Stimulated activated CD4-positive, alpha-beta T cell treated with anti-CD3 and anti-CD28 coated beads, TNF-alpha, amount 100 ng/mL, for 1 hour (primary cell): ENCODE data around the gene CDC34.
A peak's percentile ranks its signal among the peaks of the same experiment; 100 is the strongest.

Source experiments
- DNase-seq, 3 donors: peaks; one replicate each; pipeline ENCODE4 v3.0.0-alpha.2; 2020; ENCODE audit warnings: low read depth in 3 of 3, low spot score in 1 of 3

The CDC34 gene

DNA sequence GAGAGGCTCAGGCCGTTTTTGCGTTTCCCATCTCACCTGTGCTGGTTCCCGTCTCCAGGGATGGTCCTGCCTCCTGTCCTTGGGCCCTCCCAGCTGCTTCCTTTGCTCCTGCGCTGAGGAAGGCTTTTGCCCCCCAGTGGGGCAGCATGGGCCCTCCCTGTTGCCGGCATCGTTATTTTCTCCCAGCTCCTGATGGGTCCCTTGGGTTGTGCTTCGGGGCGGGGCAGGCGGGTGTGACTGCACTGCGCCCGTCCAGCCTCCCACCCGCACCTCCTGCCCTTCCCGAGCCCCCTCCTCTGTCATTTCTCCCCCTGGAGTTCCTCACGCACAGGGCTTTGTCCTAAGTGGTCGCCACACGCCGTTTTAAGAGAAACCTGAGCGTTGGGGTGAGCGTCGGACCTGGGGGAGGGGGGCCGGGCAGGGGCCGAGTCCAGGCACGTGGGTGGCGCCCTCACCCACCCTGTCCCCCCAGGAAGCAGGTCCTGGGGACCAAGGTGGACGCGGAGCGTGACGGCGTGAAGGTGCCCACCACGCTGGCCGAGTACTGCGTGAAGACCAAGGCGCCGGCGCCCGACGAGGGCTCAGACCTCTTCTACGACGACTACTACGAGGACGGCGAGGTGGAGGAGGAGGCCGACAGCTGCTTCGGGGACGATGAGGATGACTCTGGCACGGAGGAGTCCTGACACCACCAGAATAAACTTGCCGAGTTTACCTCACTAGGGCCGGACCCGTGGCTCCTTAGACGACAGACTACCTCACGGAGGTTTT, 9.5 kb downstream of the CDC34 start:
- DNase-seq: no peak

DNA sequence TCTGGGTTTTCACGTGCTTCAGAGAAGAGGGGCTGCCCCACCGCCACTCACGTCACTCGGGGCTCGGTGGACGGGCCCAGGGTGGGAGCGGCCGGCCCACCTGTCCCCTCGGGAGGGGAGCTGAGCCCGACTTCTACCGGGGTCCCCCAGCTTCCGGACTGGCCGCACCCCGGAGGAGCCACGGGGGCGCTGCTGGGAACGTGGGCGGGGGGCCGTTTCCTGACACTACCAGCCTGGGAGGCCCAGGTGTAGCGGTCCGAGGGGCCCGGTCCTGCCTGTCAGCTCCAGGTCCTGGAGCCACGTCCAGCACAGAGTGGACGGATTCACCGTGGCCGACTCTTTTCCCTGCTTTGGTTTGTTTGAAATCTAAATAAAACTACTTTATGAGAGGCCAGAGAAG, 10.1 kb downstream of the CDC34 start:
- DNase-seq: no peak

DNA sequence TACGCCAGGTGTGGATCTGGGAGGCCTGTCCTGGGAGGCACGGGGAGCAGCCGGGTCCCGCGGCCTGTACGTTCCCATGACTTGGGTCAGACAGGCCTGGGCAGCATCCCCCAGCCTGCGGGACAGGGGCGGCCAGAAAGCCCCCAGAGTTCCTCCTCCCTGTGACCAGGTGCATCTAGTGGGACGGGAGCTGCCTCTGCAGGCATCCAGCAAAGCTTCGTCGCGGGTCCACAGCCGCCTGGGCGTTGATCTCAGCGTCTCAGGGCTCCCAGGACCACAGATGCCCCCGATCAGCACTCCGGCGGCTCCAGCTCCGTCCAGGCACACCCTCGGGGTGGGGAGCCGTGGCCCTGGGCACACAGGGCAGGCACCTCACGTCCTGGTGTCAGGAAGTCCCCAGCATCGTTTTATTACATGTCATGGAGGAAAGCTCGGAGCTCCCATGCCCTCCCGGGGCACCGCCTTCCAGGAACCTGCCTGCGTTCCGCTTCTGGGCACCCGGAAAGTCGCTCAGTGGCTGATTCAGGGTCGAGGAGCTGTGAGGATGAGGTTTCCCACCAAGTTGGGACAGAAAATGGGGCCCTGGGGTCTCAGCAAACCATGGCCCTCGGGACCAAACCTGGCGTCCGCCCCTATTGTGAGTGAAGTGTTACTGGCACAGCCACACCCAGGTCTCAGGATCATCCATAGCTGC, 10.8 kb downstream of the CDC34 start:
- no peak for DNase-seq

DNA sequence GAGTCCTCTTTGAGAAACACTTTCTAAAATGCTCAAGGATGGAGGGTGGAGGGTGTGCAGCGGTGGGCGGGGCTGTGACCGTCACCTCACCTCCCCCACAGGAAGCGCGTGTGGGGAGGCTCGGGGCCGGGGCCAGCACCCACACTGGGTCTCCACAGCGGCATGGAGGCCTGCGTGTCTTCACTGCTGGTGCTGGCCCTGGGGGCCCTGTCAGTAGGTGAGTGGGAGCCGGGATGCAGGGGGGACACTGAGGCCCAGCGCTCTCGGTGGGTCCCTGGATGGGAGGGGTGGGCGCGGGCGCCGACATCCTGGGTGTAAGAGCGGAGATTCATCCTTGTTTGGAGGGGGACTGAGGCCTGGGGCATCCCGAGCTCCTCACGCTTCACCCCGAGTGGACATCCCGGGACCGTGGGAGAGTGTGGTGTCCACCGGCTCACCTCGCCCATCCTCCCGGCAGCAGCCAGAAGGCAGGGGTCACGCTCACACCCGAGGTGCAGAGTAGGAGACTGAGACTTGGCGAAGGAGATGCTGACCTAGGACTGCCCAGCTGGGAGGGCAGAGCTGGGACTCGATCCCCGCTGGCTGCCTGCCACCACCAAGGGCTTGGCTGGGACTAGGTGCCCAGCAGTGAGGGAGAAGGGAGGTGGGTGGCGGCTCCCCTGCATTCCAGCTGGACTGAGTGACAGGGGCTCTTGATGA, 12.5 kb downstream of the CDC34 start, which contains the start of gene GZMM:
Gene GZMM (plus strand): TSS at position 144 of the 699 bp plus-strand sequence. CDS start 19 bp downstream, at position 163.
- DNase-seq: peak; percentile 47 to 58 (median 50)

DNA sequence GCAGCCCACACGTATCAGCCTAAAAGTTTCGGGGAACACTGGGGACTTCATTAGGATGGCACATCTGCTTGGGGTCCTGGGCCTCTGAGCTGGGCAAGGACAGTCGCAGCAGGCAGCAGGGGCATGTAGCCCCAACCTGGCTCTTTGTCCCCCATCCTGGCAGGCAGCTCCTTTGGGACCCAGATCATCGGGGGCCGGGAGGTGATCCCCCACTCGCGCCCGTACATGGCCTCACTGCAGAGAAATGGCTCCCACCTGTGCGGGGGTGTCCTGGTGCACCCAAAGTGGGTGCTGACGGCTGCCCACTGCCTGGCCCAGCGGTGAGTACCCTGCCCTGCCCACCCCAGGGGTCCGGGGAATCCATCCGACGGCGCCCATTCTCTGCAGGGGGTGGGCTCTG, 15.6 kb downstream of the CDC34 start:
- no peak for DNase-seq

DNA sequence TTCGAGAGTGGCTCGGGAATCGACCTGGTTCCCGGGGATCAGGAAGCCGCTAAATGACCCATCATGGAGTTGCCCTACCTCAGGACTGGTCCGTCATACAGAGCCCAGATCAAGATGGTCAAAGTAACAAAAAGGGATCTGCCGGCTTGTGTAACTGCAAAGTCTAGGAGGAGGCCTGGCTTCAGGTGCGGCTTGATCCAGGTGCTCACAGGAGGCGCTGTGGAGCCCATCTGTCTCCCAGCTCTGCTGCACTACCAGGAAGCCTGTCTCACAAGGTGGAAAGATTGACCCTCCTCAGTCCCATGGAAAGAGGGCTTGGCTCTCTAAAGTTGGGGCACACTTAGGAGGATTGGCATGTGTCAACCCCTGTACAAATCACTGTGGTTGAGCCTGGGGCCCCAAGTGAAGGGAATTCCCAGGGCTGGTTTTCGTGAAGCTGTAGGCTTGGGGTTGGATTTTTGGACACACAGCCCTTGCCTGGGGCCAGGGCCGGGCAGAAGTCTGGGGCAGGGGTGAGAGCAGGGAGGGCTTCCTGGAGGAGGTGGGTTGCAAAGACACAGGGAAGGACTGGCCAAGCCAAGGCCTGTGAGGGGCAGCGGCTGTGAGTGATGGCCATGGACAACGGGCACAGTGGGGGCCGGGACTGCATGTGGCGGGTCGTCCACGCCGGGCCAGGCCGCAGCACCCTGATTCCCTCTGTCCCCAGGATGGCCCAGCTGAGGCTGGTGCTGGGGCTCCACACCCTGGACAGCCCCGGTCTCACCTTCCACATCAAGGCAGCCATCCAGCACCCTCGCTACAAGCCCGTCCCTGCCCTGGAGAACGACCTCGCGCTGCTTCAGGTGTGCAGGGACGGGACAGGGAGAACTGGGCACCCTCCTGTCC, 16.5 kb downstream of the CDC34 start:
- DNase-seq: no peak

DNA sequence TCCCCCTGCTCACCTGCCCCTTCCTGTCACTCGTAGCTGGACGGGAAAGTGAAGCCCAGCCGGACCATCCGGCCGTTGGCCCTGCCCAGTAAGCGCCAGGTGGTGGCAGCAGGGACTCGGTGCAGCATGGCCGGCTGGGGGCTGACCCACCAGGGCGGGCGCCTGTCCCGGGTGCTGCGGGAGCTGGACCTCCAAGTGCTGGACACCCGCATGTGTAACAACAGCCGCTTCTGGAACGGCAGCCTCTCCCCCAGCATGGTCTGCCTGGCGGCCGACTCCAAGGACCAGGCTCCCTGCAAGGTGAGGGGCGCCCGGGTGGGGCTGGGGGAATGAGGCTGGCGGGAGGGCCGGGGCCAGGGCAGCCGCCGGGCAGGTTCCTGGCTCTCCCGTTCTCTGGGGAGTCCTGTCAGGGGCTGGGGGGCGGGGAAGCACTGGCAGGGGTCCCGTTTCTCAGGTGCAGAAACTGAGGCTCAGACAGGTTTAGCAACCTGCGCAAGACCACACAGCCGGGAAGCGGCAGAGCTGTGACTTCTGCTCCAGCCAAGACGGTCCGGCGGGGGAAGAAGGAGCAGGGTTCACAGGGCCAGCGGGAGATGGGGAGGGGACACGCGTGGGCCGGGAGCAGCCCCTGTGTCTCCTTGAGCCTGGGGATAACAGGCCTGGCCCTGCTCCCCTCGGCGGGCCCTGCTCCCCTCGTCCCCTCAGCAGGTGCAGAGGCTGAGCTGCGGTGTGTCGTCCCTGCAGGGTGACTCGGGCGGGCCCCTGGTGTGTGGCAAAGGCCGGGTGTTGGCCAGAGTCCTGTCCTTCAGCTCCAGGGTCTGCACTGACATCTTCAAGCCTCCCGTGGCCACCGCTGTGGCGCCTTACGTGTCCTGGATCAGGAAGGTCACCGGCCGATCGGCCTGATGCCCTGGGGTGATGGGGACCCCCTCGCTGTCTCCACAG, 17.6 kb downstream of the CDC34 start:
- no peak for DNase-seq

DNA sequence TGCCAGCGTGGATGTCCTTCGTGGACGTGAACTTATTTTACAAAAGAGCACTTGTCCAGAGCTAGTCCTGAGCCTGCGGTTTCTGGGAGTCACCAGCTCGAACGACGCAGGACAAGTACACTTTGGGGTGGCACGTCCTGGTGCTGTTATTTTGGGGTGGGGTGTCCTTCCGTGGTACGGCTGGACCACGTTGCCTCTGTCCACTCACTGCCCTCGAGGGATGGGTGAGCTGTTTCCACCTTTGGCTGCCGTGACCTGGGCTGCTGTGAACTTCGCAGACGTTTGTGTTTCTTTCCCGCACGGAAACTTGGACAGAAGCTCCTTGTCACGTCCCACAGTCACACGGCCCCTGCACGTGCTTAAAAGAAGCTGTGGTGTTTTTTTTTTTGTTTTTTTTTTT, 23.3 kb downstream of the CDC34 start:
- no peak for DNase-seq

DNA sequence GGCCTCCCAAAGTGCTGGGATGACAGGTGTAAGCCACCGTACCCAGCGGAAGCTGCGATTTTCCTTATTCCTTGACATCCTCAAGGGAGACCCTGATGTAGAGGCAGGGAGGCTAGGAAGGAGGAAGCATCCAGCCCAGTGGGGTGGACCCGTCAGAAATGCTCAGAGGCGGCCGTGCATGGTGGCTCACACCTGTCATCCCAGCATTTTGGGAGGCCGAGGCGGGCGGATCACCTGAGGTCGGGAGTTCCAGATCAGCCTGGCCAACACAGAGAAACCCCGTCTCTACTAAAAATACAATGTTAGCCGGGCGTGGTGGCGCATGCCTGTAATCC, 23.9 kb downstream of the CDC34 start:
- DNase-seq: no peak

DNA sequence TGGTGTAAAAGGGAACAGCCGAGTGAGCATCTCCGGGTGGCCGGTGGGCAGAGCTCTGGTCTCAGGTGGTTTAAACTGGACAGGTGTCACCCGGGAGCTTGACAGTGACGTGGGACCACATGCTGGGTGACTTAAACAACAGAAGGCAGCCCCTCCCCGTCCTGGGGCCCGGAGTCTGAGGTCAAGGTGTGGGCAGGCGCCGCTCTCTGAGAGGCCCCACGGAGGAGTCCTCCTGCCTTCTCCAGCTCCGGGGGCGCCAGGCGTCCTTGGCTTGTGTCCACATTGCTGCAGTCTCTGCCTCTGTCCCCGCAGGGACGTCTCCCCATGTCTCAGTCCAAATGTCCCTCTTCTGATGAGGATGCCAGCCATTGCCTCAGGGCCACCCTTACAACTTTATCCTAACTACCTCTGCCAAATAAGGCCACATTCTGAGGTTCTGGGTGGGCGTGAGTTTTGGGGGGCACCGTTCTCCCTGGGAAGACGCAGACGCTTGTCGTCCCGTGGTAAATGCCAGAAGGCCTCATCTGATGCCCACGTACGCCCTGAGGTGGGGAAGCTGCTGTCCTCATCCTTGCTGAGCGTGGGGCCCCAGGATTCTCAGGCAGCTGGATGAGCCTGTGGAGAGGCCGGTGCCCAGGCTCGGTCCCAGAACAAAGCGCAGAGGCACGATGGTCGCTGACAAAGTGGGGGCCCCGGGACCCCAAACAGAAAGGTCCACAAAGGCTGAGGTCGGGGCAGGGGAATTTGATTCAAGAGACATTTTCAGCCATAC, 25.2 kb downstream of the CDC34 start:
- no peak for DNase-seq

DNA sequence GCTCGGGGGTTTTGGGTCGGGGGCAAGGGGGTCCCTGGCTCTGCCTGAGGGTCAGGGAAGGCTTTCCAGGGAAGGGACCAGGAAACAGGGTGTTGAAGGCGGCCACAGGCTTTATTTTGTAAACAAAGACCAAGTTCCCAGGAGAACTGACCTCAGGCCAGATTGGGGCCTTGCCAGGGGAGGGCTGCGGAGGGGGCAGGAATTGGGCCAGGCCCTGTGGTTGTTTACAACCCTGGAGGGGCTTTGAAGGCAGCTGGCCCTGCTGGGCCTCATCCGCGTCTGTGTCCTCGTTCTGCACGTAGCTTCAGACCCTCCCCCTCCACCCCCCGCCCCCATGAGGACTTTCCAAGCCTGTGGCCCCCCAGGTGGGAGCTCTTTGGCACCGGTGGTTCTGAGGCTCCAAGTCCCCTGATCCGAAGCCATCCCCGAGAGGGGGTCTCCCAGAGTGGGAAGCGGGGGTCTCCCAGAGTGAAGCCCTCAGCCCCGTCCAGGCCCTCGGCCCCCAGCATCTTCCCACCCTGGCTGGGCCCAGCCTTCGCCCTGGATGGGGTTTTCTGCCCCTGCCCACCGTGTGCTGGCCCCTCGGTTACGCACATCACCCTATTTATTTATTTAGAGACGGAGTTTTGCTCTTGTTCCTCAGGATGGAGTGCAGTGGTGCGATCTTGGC, 27.3 kb downstream of the CDC34 start:
- no peak for DNase-seq

DNA sequence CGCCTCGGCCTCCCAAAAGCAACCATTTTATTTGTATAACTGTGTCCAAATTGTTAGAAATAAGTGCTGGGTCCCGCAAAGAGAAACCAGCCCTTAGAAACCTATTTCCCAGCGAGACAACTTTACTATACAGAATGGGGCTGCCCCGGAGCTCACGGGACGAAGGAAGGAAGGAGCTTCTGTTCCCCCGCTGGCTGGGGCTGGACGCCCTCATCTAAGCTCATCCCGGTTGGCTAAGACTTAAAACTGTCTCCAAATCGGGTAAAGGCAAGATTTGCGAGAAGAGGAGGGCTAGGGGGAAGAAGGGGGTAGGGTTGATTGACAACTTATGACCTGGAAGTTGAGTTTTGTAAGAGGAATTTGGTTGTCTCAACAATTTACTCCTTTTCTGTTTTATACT, 28.6 kb downstream of the CDC34 start:
- no peak for DNase-seq

DNA sequence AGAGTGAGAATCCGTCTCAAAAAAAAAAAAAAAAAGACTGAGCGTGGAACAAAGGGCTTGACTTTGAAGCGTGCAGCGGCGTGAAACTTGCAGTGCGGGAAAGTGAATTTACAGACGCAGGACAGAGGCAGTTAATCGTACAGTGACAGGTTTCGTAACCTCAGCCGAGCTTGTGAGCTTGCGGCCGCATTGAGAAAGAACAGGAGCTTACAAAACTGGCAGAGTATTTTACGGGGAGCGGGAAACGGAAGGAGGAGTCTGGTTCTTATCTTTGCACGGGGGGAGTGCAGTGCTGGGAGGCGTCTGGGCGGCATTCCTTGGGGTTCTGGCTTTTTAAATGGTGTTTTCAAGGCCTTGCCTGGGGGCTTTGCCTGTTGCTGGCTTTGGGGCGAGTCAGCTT, 34.8 kb downstream of the CDC34 start:
- no peak for DNase-seq

DNA sequence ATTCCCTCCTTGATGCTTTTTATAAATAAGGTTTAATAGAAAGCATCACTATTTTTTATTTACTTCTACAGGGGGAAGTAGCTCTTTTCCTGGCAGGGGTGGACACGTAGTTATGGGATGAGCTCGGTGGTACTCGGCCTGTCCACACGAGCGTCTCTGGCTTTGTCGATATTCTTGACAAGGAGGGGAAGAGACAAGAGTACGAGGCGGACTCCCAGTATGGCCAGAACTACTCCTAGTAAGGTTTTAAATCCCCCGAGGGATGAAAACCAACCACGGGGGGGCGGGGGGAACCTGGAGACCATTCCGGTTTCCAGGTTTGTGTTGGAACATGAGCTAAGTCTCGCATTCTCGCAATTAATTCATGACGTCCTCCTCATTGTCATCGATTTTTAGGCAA, 35.3 kb downstream of the CDC34 start:
- DNase-seq: no peak

DNA sequence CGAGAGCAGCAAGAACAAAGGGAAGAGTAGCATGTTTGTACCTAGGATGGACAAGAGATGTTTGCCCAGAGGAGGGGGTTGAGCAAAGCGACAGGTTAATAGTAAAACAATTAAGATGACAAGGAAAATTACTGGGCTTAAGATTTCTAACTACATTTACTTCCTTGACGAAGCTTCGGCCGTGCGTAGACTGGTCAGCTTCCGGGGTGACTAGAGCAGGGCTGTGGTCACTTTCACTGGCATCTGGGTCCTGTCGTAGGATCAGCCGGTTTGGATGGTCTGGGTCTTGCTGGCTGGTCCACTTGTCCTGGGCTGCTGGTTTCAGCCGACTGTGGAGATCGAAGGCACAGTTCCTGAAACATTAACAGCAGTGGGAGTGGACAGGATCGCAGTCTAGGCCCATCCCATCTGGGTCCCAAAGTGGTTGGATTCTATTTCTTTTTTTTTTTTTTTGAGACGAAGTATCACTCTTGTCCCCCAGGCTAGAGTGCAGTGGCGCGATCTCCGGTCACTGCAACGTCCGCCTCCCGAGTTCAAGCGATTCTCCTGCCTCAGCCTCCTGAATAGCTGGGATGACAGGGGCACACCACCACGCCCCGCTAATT, 35.8 kb downstream of the CDC34 start:
- DNase-seq: no peak

DNA sequence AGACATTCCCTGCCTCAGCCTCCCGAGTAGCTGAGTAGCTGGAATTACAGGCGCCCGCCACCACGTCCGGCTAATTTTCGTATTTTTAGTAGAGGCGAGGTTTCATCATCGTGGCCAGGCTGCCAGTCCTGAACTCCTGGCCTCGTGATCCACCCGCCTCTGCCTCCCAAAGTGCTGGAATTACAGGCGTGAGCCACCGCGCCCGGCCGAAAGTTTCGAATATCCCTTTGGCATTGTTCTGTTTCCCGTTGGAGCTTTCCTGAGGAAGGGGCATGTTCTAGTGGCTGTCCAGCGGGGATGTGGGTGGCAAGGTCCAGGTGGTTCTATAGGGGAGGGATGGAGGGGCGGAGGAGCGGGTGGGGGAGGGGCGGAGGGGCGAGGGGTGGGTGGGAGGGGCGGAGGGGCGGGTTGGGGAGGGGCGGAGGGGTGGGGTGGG, 38.7 kb downstream of the CDC34 start:
- DNase-seq: no peak

DNA sequence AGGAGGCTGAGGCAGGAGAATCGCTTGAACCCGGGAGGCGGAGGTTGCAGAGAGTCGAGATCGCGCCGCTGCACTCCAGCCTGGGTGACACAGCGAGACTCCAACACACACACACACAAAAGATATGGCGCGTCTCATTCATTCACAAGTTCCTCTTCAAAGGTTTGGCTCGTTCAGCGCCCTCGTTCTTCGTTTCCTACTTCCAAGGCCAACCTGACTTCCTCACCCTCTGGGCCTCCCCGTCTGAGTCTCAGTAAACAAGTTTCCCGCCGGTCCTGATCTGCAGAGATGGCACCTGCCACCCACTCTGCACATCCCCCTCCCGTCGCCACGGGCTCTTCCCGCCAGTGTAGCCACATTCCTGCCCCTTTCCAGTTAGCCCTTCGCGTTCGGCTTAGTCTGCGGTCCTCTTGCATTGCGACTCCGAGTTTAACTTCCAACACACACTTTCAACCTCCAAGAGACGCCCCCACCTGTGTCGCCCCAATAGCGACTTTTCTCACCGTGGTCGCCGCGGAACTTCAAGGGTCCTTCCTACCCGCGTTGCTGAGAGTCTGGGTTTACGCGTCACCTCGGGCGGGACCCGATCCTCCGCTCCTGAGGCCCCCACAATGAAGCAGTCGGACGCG, 39.5 kb downstream of the CDC34 start:
- DNase-seq: no peak

DNA sequence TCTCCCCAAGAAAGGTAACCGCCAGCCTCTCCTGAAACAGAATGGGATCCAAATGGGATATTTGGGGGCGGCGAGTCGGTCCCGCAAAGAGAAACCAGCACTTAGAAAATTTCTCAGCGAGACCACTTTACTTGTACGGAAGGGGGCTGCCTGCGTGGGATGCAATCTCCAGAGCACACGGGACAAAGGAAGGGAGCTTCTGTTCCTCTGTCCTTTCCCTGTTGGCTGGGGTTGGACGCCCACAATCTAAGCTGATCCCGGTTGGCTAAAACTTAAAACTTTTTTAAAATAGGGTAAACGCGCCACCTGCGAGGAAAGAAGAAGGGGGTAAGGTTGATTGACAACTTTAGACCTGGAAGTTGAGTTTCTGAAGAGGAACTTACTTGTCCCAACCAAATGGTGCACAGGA, 40.0 kb downstream of the CDC34 start:
- no peak for DNase-seq
